Body of pancreas (tissue), 4 donors: ENCODE data around the gene INSIG1.

Experiments used
- CTCF ChIP-seq, 7 experiments: fragments of 450-650 bp in 4 of 7; fragments of 200-600 bp in 3 of 7; sonication (generic) in 3 of 7; IDR thresholded peaks; one replicate each; pipeline ENCODE4 v1.5.1; 2016 to 2019; ENCODE audit warnings: antibody characterized with exemption in 7 of 7
- POLR2A ChIP-seq, 3 donors: fragments of 450-650 bp; IDR thresholded peaks; one replicate each; pipeline ENCODE4 v1.6.1; 2016; ENCODE audit warnings: antibody characterized with exemption in 3 of 3, mild to moderate bottlenecking in 2 of 3

- peak in 1 of 7 experiments; percentile 2 for TF ChIP-seq CTCF (IDR thresholded peaks at IDR 0.05)
- TF ChIP-seq POLR2A (IDR thresholded peaks at IDR 0.05), result peak in 2 of 3 donors; percentile 67 to 73
These were observed 44.7 kb upstream of the INSIG1 start for GRCh38 chr7:155252892-155253501.
